ENCODE data around the gene CCDC6.
"Not testable (repeated sequence)": the region's sequence is repeated elsewhere in the genome, so short reads cannot be mapped to it uniquely, and the experiment has no call there.

Gene CCDC6

DNA sequence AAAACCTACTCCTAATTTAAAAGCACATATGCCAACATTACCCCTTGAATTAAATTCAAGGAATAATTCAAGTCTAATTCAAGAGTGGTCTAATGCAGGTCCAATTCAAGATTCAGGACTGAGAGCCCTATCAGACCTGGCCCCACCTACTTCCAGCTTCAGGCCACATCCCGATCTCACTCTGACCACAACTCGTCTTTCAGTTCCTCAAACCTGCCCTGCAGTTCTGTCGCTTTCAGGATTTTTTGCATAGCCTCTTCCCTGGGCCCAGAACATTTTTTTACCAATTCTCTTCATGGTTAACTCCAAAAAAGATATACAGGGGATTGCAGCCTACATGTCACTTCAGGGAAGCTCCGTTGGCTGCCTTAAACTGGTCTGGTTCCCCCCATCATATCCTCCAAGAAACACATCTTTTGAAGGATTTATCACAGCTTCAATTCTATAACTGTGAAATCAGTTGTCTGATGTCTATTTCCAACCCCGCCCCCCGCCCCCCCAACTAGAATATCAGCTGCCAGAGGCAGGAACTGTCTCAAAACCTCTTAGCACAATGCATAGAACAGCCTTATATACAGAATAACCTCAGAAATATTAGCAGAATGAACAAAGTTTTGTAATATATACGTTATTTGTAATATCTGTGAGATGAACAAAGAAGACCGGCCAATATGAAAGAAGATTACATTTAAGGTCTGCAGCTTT, 20.8 kb downstream of the CCDC6 start:
- TF ChIP-seq, protein P1, sequence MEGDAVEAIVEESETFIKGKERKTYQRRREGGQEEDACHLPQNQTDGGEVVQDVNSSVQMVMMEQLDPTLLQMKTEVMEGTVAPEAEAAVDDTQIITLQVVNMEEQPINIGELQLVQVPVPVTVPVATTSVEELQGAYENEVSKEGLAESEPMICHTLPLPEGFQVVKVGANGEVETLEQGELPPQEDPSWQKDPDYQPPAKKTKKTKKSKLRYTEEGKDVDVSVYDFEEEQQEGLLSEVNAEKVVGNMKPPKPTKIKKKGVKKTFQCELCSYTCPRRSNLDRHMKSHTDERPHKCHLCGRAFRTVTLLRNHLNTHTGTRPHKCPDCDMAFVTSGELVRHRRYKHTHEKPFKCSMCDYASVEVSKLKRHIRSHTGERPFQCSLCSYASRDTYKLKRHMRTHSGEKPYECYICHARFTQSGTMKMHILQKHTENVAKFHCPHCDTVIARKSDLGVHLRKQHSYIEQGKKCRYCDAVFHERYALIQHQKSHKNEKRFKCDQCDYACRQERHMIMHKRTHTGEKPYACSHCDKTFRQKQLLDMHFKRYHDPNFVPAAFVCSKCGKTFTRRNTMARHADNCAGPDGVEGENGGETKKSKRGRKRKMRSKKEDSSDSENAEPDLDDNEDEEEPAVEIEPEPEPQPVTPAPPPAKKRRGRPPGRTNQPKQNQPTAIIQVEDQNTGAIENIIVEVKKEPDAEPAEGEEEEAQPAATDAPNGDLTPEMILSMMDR (IDR thresholded peaks at IDR 0.05; ENCODE audit: low read depth, low read length, missing control alignments) = no peak
- no peak for DNase-seq (ENCODE audit: low read depth)
- in situ Hi-C loops (cut with HindIII; ENCODE audit: low sequenced_read_pairs) = no loop called here
- H3K4me3 ChIP-seq (ENCODE audit: low read depth, low read length) = no peak overlapping the region

DNA sequence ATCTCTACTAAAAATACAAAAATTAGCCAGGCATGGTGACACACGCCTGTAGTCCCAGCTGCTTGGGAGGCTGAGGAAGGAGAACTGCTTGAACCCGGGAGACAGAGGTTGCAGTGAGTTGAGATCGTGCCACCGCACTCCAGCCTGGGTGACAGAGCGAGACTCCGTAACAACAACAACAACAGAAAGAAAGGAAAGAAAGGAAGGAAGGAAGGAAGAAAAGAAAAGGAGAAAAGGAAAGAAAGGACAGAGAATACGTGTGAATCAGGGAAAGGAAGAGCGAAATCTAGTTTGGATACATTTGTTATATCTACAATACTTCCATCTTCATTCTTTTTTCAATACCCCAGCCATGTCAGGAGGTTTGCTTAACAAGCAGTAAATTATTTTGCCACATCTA, 21.5 kb downstream of the CCDC6 start:
- DNase-seq (ENCODE audit: low read depth); in situ Hi-C loops (cut with HindIII; ENCODE audit: low sequenced_read_pairs); H3K4me3 ChIP-seq (ENCODE audit: low read depth, low read length): not testable (repeated sequence)

DNA sequence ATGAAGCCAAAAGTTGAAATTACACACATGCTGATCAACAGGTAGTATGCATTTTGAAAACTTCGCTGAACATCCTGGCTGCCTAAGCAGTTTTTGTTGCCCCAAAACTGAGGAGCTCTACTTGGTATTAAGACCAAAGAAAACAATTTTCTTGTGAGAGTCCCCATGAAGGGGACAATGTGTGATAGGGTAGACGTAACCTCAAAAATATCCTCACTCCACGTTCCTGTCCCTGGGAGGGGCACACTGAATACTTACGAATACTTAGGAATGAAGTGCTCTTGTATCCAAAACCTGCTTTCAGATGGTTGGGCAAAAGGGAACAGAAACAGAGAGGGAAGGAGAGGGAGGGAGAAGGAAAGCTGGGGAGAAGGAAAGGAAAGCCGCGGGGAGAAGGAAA, 24.7 kb downstream of the CCDC6 start:
- TF ChIP-seq, protein P1 (IDR thresholded peaks at IDR 0.05; ENCODE audit: low read depth, low read length, missing control alignments) = no peak
- in situ Hi-C loops (cut with HindIII; ENCODE audit: low sequenced_read_pairs) = no loop called here

DNA sequence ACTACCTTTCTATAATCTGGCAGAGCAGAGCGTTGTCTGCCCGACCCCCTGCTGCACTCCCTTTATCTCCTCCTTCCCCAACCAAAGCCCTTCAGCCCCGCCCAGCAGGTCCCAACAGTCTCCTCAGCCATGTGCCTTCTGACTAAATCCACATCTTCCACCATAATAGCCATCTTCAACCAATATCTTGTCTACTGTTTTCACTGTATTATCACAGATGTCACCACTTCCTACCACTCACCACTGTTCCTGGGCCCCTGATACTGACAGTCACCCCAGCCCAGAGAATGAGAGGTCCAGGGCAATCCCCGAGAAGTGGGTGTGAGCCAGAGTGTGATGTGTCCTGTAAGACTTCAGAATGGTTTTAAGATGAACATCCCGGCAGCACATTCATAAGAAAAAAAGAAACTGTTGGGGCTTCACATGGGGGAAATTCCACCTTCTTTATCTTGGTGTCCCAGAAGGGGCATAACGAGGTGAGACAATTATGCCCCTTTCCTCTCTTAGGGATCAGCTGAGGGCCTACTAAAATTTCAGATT, 25.3 kb downstream of the CCDC6 start:
- TF ChIP-seq, protein P1 (IDR thresholded peaks at IDR 0.05; ENCODE audit: low read depth, low read length, missing control alignments) = no peak
- H3K4me3 ChIP-seq (ENCODE audit: low read depth, low read length) = no peak overlapping the region
- in situ Hi-C loops (cut with HindIII; ENCODE audit: low sequenced_read_pairs) = no loop called here
- no peak for DNase-seq (ENCODE audit: low read depth)

More for the DNA sequence above, 24.7 kb downstream of the CCDC6 start:
- no peak for DNase-seq (ENCODE audit: low read depth)
- no peak overlapping the region for H3K4me3 ChIP-seq (ENCODE audit: low read depth, low read length)

DNA sequence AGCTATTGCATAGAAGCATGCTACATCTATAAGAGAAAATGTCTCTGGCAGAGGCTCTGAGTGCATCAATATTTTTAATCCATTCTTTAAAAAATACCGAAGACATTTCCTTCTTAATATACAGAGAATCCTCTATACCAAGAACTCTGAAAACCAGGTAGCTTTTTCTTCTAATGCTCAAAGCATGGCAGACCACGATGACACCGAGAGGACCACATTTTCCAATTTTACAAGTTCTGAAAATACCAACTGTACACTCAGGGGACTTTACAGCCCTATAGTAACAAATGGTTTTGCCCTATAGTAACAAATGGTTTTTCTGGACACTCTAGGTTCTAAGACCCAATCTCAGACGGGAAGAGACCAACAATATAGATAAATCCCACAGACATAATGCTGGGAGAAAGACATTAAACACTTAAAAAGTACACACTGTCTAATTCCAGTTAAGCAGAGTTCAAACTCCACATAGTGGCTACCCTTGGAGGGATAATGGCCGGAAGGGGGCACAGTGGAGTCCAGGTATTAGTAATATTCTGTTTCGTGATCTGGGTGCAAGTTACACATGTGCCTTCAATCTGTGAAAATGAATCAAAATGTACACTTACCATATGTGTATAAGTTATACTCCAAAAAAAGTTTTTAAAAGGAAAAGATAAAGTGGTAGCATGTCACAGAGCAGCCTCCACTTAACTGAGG, 26.2 kb downstream of the CCDC6 start:
- in situ Hi-C loops (cut with HindIII; ENCODE audit: low sequenced_read_pairs) = no loop called here
- no peak for DNase-seq (ENCODE audit: low read depth)
- H3K4me3 ChIP-seq (ENCODE audit: low read depth, low read length) = no peak overlapping the region
- TF ChIP-seq, protein P1 (IDR thresholded peaks at IDR 0.05; ENCODE audit: low read depth, low read length, missing control alignments) = no peak

DNA sequence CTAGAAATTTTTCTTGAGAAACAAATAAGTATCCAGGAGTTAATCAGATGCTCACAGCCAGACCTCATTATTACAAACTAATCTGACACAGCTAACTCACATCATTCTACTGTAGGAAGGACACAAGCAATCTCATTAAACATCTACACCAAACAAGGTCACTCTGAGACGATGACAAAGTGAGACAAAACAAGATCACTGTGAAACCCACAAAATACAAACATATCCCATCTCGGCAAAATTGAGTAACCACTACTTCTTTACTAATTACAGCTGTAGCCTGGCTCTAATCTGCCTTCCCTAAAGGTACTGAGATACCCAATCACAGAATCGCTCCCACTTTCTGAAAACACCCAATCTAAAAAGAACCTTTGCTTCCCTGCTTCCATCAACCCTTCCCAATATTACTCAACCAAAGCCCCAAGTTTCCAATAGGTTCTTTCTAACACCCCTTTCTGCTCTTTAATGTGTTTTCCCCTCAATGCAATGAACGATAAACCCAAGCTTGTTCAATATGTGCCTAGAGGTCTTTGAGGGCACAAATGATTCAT, 26.9 kb downstream of the CCDC6 start:
- TF ChIP-seq, protein P1 (IDR thresholded peaks at IDR 0.05; ENCODE audit: low read depth, low read length, missing control alignments) = no peak
- DNase-seq (ENCODE audit: low read depth) = no peak
- in situ Hi-C loops (cut with HindIII; ENCODE audit: low sequenced_read_pairs) = no loop called here
- no peak overlapping the region for H3K4me3 ChIP-seq (ENCODE audit: low read depth, low read length)

DNA sequence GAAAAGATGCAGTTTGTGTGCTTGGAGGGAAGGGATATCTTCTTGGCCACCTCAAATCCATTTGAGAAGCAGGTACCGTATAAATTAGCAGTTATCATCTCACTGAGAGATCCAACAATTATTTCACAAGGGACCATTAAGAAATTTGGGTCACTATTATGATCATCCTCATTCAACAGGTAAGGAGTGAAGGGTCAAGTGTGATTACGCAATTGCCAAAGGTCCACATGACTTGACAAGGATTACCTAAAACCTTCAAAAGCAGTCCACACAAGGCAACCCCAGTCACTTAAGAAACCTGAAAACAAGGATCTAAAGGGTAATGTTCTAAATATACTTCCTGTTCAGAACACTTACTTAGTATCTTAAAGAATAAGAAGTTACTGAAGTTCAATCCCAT, 27.4 kb downstream of the CCDC6 start:
- no peak overlapping the region for H3K4me3 ChIP-seq (ENCODE audit: low read depth, low read length)
- in situ Hi-C loops (cut with HindIII; ENCODE audit: low sequenced_read_pairs) = no loop called here
- DNase-seq (ENCODE audit: low read depth) = no peak
- TF ChIP-seq, protein P1 (IDR thresholded peaks at IDR 0.05; ENCODE audit: low read depth, low read length, missing control alignments) = no peak
